NCI-H1092 treated with DMSO at 0.1 percent for 48 hours (cell line): ENCODE measurements around the gene PTPRT.
"Not testable (repeated sequence)": the region's sequence is repeated elsewhere in the genome, so short reads cannot be mapped to it uniquely, and the experiment has no call there.

Source experiments
- DNase-seq: peaks from one replicate; lab custom pipeline; 2025; lab: John Stamatoyannopoulos, UW

PTPRT gene

GRCh38 chr20:42910808-42911207, 278.9 kb downstream of the PTPRT start:
- DNase-seq: not testable (repeated sequence)

GRCh38 chr20:42907730-42908129, 282.0 kb downstream of the PTPRT start:
- DNase-seq: no peak

- DNase-seq: no peak
Measured at GRCh38 chr20:42906120-42906519, 283.6 kb downstream of the PTPRT start.

GRCh38 chr20:42902509-42902908, 287.2 kb downstream of the PTPRT start:
- no peak for DNase-seq

GRCh38 chr20:42901689-42902440, 287.8 kb downstream of the PTPRT start:
- DNase-seq: no peak

- DNase-seq: not testable (repeated sequence)
Measured at GRCh38 chr20:42900764-42901163, 288.9 kb downstream of the PTPRT start.

GRCh38 chr20:42895020-42895419, 294.7 kb downstream of the PTPRT start:
- DNase-seq: no peak

- no peak for DNase-seq
Measured at GRCh38 chr20:42894483-42894882, 295.2 kb downstream of the PTPRT start.

GRCh38 chr20:42889517-42889916, 300.2 kb downstream of the PTPRT start:
- DNase-seq: no peak

- no peak for DNase-seq
Measured at GRCh38 chr20:42887281-42887680, 302.4 kb downstream of the PTPRT start.

- DNase-seq: no peak
Measured at GRCh38 chr20:42886801-42887200, 302.9 kb downstream of the PTPRT start.

GRCh38 chr20:42886046-42886445, 303.7 kb downstream of the PTPRT start:
- no peak for DNase-seq

GRCh38 chr20:42875581-42875980, 314.1 kb downstream of the PTPRT start:
- DNase-seq: no peak

GRCh38 chr20:42873259-42873658, 316.4 kb downstream of the PTPRT start:
- no peak for DNase-seq

- DNase-seq: no peak
Measured at GRCh38 chr20:42864116-42864515, 325.6 kb downstream of the PTPRT start.

- DNase-seq: no peak
Measured at GRCh38 chr20:42862446-42862845, 327.3 kb downstream of the PTPRT start.

GRCh38 chr20:42857446-42857845, 332.3 kb downstream of the PTPRT start:
- no peak for DNase-seq

GRCh38 chr20:42855896-42856295, 333.8 kb downstream of the PTPRT start:
- no peak for DNase-seq

GRCh38 chr20:42852691-42853090, 337.0 kb downstream of the PTPRT start:
- no peak for DNase-seq

- no peak for DNase-seq
Measured at GRCh38 chr20:42846784-42847490, 342.8 kb downstream of the PTPRT start.

GRCh38 chr20:42844751-42845150, 345.0 kb downstream of the PTPRT start:
- DNase-seq: no peak

GRCh38 chr20:42837456-42837855, 352.2 kb downstream of the PTPRT start:
- no peak for DNase-seq

GRCh38 chr20:42836339-42836738, 353.4 kb downstream of the PTPRT start:
- no peak for DNase-seq

- DNase-seq: no peak
Measured at GRCh38 chr20:42807876-42808275, 381.8 kb downstream of the PTPRT start.
